ENCODE data around the gene PLCD1. TPM values are rescaled to one million over a fixed set of nuclear protein-coding genes. Genes with fewer than 3 reads are reported as not detected.

PLCD1 gene
- total and polyA plus RNA-seq, 2 of the 8 experiments (the other 6 are each of a cell fraction or from before 2014, with no cell fraction given), result 15.3 to 19.2 TPM

DNA sequence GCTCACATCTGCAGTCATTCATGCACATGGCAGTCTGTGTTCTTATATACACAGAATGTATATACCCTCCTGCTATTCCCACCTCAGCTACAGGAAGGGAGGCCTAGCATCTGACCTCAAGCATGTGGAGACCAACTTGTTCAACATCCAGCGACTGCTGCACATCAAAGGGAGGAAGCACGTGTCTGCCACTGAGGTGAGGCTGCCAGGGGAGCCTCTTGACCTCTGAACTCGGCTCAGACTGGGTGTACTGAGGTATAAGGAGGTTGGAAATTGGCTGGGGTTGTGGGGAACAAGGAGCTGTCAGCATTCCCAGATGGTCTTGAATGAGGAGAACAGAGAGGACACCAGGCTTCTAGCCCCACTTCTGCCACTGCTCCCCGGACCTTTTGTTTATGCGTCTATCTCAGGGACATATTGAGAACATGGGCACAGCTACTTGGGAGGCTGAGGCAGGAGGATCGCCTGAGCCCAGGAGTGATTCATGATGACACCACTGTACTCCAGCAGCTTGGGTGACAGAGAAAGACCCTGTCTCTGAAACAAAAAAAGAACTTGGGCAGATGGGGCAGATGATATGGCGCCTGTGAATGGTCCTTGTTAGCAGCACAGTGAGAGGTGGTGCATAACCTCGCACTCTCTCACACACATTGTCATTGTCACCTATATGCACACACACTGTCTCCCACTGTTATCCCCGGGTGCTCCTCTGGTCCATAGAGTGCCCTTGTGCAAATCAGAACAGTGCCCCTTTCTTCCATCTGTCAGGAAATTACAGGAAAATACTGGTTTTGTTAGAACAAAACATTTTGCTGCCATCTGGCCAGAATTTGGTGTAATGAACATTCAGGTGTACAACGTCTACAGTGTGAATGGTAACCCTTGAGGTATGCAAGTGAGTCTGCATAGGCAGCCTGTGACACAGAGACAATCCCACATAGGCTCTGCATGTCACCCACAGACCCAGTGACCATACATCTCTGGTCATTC lies 33.5 kb downstream of the PLCD1 start:
- Histone ChIP-seq H3K4me2 (ENCODE audit: insufficient read depth in 1 of 2, low read depth in 2 of 2, low read length in 2 of 2) (no peak overlapping the region), H3K4ac (replicated peaks; ENCODE audit: insufficient read length, low read depth, low read length) (no peak overlapping the region), H4K20me1 (replicated peaks in 1 of 2; ENCODE audit: control insufficient read depth in 1 of 2, insufficient read depth in 2 of 2, low read length in 2 of 2) (no peaks in the 10 kb centered on the region), H3K9me3 (ENCODE audit: insufficient read depth in 2 of 2, low read depth in 1 of 2, low read length in 1 of 2) (no peaks in the 10 kb centered on the region), H3K18ac (ENCODE audit: extremely low read depth, low read length) (no peak overlapping the region), H2AFZ (ENCODE audit: low read length) (no peak overlapping the region), H3K4me1 (replicated peaks in 1 of 4; ENCODE audit: control insufficient read depth in 3 of 4, insufficient read depth in 4 of 4, low read length in 3 of 4) (peaks cover 0 to 17% (median 9%) of the 10 kb centered on the region in 4 experiments; a peak in 6 of 7 replicates), H3K23me2 (ENCODE audit: low read depth, low read length) (peaks cover 11% of the 10 kb centered on the region), H4K8ac (ENCODE audit: extremely low read depth, insufficient read depth, low read length) (no peak overlapping the region), H3K79me2 (ENCODE audit: control insufficient read depth in 1 of 2, insufficient read depth in 2 of 2, low read length in 2 of 2) (no peaks in the 10 kb centered on the region), H2BK120ac (replicated peaks; ENCODE audit: low read depth, low read length) (no peak overlapping the region), H3K23ac (ENCODE audit: insufficient read length) (no peak overlapping the region), H3K79me1 (ENCODE audit: low read depth, low read length) (no peaks in the 10 kb centered on the region; the same call in 1 of the 2 replicates), H2BK5ac (ENCODE audit: low read depth, low read length) (no peak overlapping the region), H3K9ac (replicated peaks in 1 of 4; ENCODE audit: extremely low read depth in 1 of 4, low read depth in 3 of 4, low read length in 3 of 4) (no peak overlapping the region), H4K5ac (ENCODE audit: insufficient read length, low read depth, low read length) (no peak overlapping the region), H2BK12ac (ENCODE audit: low read depth, low read length) (no peak overlapping the region), H2AK5ac (ENCODE audit: low read depth, low read length) (no peak overlapping the region), H3K27ac (ENCODE audit: low read depth, low read length) (no peak overlapping the region), H2BK20ac (ENCODE audit: low read length) (no peak overlapping the region), H3K27me3 (replicated peaks in 1 of 4; ENCODE audit: control insufficient read depth in 3 of 4, extremely low read depth in 1 of 4, insufficient read depth in 3 of 4, low read length in 3 of 4) (peaks cover 0 to 16% (median 7%) of the 10 kb centered on the region in 4 experiments; a peak in 4 of 7 replicates), H3K4me3 (ENCODE audit: extremely low read depth in 1 of 4, insufficient read depth in 2 of 4, low read depth in 3 of 4, low read length in 4 of 4) (no peak overlapping the region), H2BK15ac (ENCODE audit: low read length) (no peak overlapping the region), H3K36me3 (ENCODE audit: control insufficient read depth in 2 of 4, insufficient read depth in 4 of 4, low read length in 3 of 4) (no peaks in the 10 kb centered on the region), H4K91ac (replicated peaks; ENCODE audit: insufficient read length, low read length) (no peak overlapping the region), H3K56ac (replicated peaks; ENCODE audit: insufficient read length, low read depth, low read length) (no peak overlapping the region), H3K14ac (ENCODE audit: insufficient read length) (no peak overlapping the region)
- 84% methylated on average over 10 of the region's 10 CpGs; no CpG with 5 or more reads in 1 of the 2 experiments for WGBS, 2 experiments (ENCODE audit: extremely low coverage in 1 of 2, insufficient coverage in 1 of 2, insufficient read length in 1 of 2, insufficient replicate concordance in 2 of 2, low coverage in 1 of 2, low lambda C conversion rate in 2 of 2, missing lambda C conversion rate in 1 of 2)
- DNase-seq (ENCODE audit: low read depth in 1 of 2, low spot score in 2 of 2) (no peak), FAIRE-seq (no peak)
- CTCF ChIA-PET (ENCODE audit: partially characterized antibody), result interaction anchor here (0.6 to 2.1 kb wide), 30 partner anchors 9 to 618 kb away, joined by 3 to 34 read pairs (median 4); no protein-coding TSS in a partner anchor
- TF ChIP-seq SAP30 (IDR thresholded peaks at IDR 0.05; ENCODE audit: insufficient read depth, insufficient replicate concordance, low read length) (no peak), GABPA (IDR thresholded peaks at IDR 0.05; ENCODE audit: borderline replicate concordance, insufficient read depth, low read length) (no peak), SUZ12 (IDR thresholded peaks at IDR 0.05; ENCODE audit: low read length) (no peak)
- POLR2A ChIA-PET (ENCODE audit: partially characterized antibody), result interaction anchor here (0.6 to 1.1 kb wide), 4 partner anchors 10 to 1401 kb away, joined by 3 to 4 read pairs (median 3); no protein-coding TSS in a partner anchor
